Measurements from ENCODE around the gene ZHX3.

DNA sequence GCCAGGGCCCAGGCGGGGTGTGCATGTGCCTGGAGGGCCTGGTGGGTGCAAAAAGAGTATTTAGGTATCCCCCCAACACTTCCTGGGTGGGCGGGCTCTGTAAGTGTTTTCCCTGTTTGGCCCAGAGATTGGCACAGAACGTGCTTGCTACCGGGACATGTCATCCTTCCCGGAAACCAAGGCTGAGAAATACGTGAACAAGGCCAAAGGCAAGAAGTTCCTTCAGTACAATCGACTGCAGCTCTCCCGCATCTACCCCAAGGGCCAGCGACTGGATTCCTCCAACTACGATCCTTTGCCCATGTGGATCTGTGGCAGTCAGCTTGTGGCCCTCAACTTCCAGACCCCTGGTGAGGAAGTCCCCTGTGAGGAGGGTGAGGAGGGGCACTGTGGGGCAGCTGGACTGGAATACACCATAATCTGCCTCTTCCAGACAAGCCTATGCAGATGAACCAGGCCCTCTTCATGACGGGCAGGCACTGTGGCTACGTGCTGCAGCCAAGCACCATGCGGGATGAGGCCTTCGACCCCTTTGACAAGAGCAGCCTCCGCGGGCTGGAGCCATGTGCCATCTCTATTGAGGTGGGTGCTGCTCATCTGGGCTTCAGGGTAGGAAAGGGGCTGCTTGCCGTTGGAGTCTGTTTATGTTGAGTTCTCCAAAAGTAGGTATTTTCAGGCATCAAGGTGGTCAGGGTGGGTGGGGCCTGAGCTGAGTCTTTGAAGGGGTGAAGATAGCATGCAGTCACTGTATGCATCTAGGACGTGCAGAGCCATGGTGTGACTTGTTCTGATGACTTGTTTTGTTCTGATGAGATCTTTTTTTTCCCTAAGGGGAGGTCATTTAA lies 145.0 kb downstream of the ZHX3 start:
- no peak for TF ChIP-seq POLR2A (IDR thresholded peaks at IDR 0.05; ENCODE audit: low read length)
- no peak for TF ChIP-seq GATA1 (IDR thresholded peaks at IDR 0.05; ENCODE audit: low read depth, low read length)

Data from erythroblast (primary cell).